Measurements from ENCODE around the gene ATP1B4.

DNA sequence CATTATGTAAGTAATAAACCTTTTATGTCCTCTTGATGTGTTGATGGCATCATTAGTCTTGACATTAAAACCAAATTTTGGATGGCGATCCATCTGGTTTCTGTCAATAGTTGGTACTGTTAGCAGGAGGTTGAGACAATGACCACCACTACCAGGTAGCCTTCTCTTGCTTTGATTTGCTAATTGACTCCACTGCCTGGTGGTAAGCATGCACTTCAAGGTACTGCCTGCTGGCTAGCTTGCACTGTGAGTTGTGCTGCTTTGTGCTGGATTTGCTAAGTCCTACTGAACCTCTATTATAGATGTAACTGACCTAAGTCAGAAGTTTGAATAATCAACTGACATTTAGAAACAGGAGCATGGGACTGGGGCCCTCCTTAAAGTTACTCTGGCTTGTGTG is 46.3 kb downstream of the ATP1B4 start:
- TF ChIP-seq, protein P1, sequence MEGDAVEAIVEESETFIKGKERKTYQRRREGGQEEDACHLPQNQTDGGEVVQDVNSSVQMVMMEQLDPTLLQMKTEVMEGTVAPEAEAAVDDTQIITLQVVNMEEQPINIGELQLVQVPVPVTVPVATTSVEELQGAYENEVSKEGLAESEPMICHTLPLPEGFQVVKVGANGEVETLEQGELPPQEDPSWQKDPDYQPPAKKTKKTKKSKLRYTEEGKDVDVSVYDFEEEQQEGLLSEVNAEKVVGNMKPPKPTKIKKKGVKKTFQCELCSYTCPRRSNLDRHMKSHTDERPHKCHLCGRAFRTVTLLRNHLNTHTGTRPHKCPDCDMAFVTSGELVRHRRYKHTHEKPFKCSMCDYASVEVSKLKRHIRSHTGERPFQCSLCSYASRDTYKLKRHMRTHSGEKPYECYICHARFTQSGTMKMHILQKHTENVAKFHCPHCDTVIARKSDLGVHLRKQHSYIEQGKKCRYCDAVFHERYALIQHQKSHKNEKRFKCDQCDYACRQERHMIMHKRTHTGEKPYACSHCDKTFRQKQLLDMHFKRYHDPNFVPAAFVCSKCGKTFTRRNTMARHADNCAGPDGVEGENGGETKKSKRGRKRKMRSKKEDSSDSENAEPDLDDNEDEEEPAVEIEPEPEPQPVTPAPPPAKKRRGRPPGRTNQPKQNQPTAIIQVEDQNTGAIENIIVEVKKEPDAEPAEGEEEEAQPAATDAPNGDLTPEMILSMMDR (IDR thresholded peaks at IDR 0.05) = no peak
- TF ChIP-seq EP300 (IDR thresholded peaks at IDR 0.05) = no peak
